B cell (primary cell): Measurements from ENCODE around the gene ELOVL6. TPM values are rescaled to one million over a fixed set of nuclear protein-coding genes. Genes with fewer than 3 reads are reported as not detected.

Experiments
- ATAC-seq: fragments of 200-7000 bp; cut with Tn5 transposase; one replicate; pipeline ENCODE4 v1.10.0; 2021; ENCODE audit warnings: low read depth, mild to moderate bottlenecking, moderate number of reproducible peaks, moderate library complexity
- CTCF ChIA-PET: fragments of 350-600 bp; sonication (Branson Sonifier 250); formaldehyde crosslinking; loops from one replicate; lab custom pipeline; 2021; ENCODE audit warnings: antibody characterized with exemption, inconsistent platforms; lab: Charles Lee
- POLR2A ChIA-PET: fragments of 350-600 bp; sonication (Branson Sonifier 250); formaldehyde crosslinking; loops from one replicate; lab custom pipeline; 2021; ENCODE audit warnings: antibody characterized with exemption; lab: Charles Lee
- DNase-seq: peaks from one replicate; pipeline ENCODE4 v3.0.0; 2013
- H2AFZ ChIP-seq: 2 replicates; pipeline ENCODE4 v1.6.1; 2012; ENCODE audit warnings: mild to moderate bottlenecking, low read depth, low read length; ENCODE audit not compliant: insufficient read depth, poor library complexity, severe bottlenecking
- H3K27ac ChIP-seq, 2 donors: 1 replicate in 1 of 2; 2 replicates in 1 of 2; pipeline ENCODE4 v1.5.1; 2012 to 2013; ENCODE audit warnings: low read length in 2 of 2, mild to moderate bottlenecking in 2 of 2, moderate library complexity in 1 of 2
- H3K27me3 ChIP-seq, 4 experiments: fragments of 200-600 bp in 1 of 4; sonication (generic) in 1 of 4; replicated peaks in 1 of 4; 1 replicate in 2 of 4; 2 replicates in 2 of 4; pipeline versions ENCODE4 v1.6.1 to v1.7.0; 2013 to 2016; ENCODE audit warnings: low read length in 3 of 4, mild to moderate bottlenecking in 2 of 4, mixed read lengths in 1 of 4, moderate library complexity in 1 of 4; ENCODE audit not compliant: insufficient read depth in 4 of 4, control insufficient read depth in 3 of 4; ENCODE audit errors: control extremely low read depth in 1 of 4
- H3K36me3 ChIP-seq, 2 experiments: replicated peaks in 1 of 2; 1 replicate in 1 of 2; 2 replicates in 1 of 2; pipeline versions ENCODE4 v1.6.1 to v1.7.1; 2013; ENCODE audit warnings: low read length in 1 of 2; ENCODE audit not compliant: insufficient read depth in 2 of 2, control insufficient read depth in 1 of 2; ENCODE audit errors: control extremely low read depth in 1 of 2, extremely low read depth in 1 of 2
- H3K4me1 ChIP-seq, 2 donors: fragments of 200-600 bp in 1 of 2; sonication (generic) in 1 of 2; 1 replicate in 1 of 2; 2 replicates in 1 of 2; pipeline versions ENCODE4 v1.5.1 to v1.6.1; 2013 to 2017; ENCODE audit warnings: low read length in 2 of 2; ENCODE audit not compliant: control insufficient read depth in 2 of 2, insufficient read depth in 2 of 2
- H3K4me2 ChIP-seq: replicated peaks from 2 replicates; pipeline ENCODE3; 2012; ENCODE audit warnings: mild to moderate bottlenecking, low read depth, low read length; ENCODE audit not compliant: poor library complexity, severe bottlenecking
- H3K4me3 ChIP-seq, 5 experiments: fragments of 200-600 bp in 1 of 5; sonication (generic) in 1 of 5; 1 replicate in 3 of 5; 2 replicates in 2 of 5; pipeline versions ENCODE4 v1.5.1 to v1.7.0; 2011 to 2016; ENCODE audit warnings: low read length in 4 of 5, mild to moderate bottlenecking in 4 of 5, low read depth in 2 of 5, control low read depth in 1 of 5, moderate library complexity in 1 of 5; ENCODE audit not compliant: insufficient read depth in 1 of 5; ENCODE audit errors: control extremely low read depth in 1 of 5, extremely low read depth in 1 of 5
- H3K79me2 ChIP-seq: fragments of 200-600 bp; sonication (generic); one replicate; pipeline ENCODE4 v1.6.0; 2016; ENCODE audit warnings: low read length; ENCODE audit not compliant: control insufficient read depth, insufficient read depth
- H3K9ac ChIP-seq: fragments of 200-600 bp; sonication (generic); 2 replicates; pipeline ENCODE4 v1.6.1; 2017; ENCODE audit warnings: mild to moderate bottlenecking, low read length, moderate library complexity
- H3K9me3 ChIP-seq, 3 donors: one replicate each; pipeline versions ENCODE4 v1.6.1 to v1.7.1; 2013; ENCODE audit warnings: low read length in 2 of 3; ENCODE audit not compliant: control insufficient read depth in 2 of 3, insufficient read depth in 1 of 3; ENCODE audit errors: control extremely low read depth in 1 of 3
- H4K20me1 ChIP-seq: 2 replicates; pipeline ENCODE4 v1.6.0; 2012; ENCODE audit warnings: mild to moderate bottlenecking, low read length; ENCODE audit not compliant: insufficient read depth, control insufficient read depth, poor library complexity, severe bottlenecking
- H3K27ac Mint-ChIP-seq: one replicate; pipeline ENCODE4 v1.8.0; 2021; ENCODE audit warnings: mixed read lengths
- H3K27me3 Mint-ChIP-seq: one replicate; pipeline ENCODE4 v1.8.0; 2021; ENCODE audit warnings: mixed read lengths
- H3K4me1 Mint-ChIP-seq: one replicate; pipeline ENCODE4 v1.8.0; 2021; ENCODE audit warnings: mixed read lengths
- H3K4me3 Mint-ChIP-seq: one replicate; pipeline ENCODE4 v1.8.0; 2021; ENCODE audit warnings: mixed read lengths
- H3K9me3 Mint-ChIP-seq: one replicate; pipeline ENCODE4 v1.8.0; 2022; ENCODE audit warnings: mixed read lengths; ENCODE audit not compliant: insufficient read depth
- CTCF ChIP-seq: fragments of 200-600 bp; IDR thresholded peaks from one replicate; pipeline ENCODE4 v1.8.0; 2022; ENCODE audit warnings: antibody characterized with exemption, mild to moderate bottlenecking
- EZH2 ChIP-seq: IDR thresholded peaks from 2 replicates; pipeline ENCODE4 v1.6.1; 2012; ENCODE audit warnings: borderline replicate concordance, low read depth, mild to moderate bottlenecking, moderate library complexity, low read length; ENCODE audit not compliant: insufficient read depth, poor library complexity, severe bottlenecking
- WGBS: methylation state at CpG from one replicate; pipeline ENCODE4 v1.1.5; 2013; ENCODE audit warnings: missing lambda C conversion rate; ENCODE audit not compliant: insufficient coverage; 5-methylcytosine and 5-hydroxymethylcytosine counted together
- intact Hi-C: fragments of 100-400 bp; cut with micrococcal nuclease; formaldehyde crosslinking; loops from one replicate; pipeline ENCODE4 v1.10.0; 2022
- polyA plus RNA-seq: library from polyadenylated mRNA; depleted of rRNA; stranded (reverse); fragments of >200 nt; gene quantifications from 2 replicates; pipeline ENCODE4 v1.2.3, GENCODE V29; 2012
- total RNA-seq, 2 donors: library from RNA; stranded (reverse); fragments of 120-200 nt in 1 of 2; gene quantifications; 1 replicate in 1 of 2; 2 replicates in 1 of 2; pipeline versions ENCODE4 v1.2.3 to v1.2.4, GENCODE V29; 2013 to 2022

Gene ELOVL6
- total and polyA plus RNA-seq, 2 donors (not counting 1 experiment from before 2014, with no cell fraction given) = 0.10 to 0.22 TPM

GRCh38 chr4:110022457-110022856 is 176.0 kb downstream of the ELOVL6 start:
- Histone ChIP-seq H3K27ac (no peak overlapping the region), H3K4me1 (no peaks in the 10 kb centered on the region), H3K27me3 (peaks cover 0 to 2% (median 0%) of the 10 kb centered on the region in 4 experiments), H2AFZ (no peak overlapping the region), H3K9me3 (no peaks in the 10 kb centered on the region), H3K4me2 (no peak overlapping the region), H3K9ac (no peak overlapping the region), H3K4me3 (no peak overlapping the region), H3K36me3 (no peaks in the 10 kb centered on the region), H3K79me2 (no peaks in the 10 kb centered on the region), H4K20me1 (no peaks in the 10 kb centered on the region)
- WGBS = no CpG with 5 or more reads among the region's 4 CpGs
- H3K9me3 Mint-ChIP-seq = no peaks in the 10 kb centered on the region
- H3K4me1 Mint-ChIP-seq = no peaks in the 10 kb centered on the region
- no peak overlapping the region for H3K27ac Mint-ChIP-seq
- intact Hi-C loops = no loop called here
- CTCF ChIA-PET = interaction anchor here (0.7 to 1.3 kb wide), 2 partner anchors 13 to 26 kb away, joined by 3 to 4 read pairs; no protein-coding TSS in a partner anchor
- peaks cover 8% of the 10 kb centered on the region for H3K27me3 Mint-ChIP-seq
- H3K4me3 Mint-ChIP-seq = no peak overlapping the region
- TF ChIP-seq CTCF (no peak), EZH2 (no peak)
- ATAC-seq (no peak), DNase-seq (no peak)
- POLR2A ChIA-PET = no interaction called here

- H3K9ac ChIP-seq = no peak overlapping the region
- H3K4me1 ChIP-seq = no peaks in the 10 kb centered on the region
- 60% methylated on average over 1 of the region's 4 CpGs for WGBS
- peaks cover 0 to 2% (median 0%) of the 10 kb centered on the region in 4 experiments for H3K27me3 ChIP-seq
- no peak overlapping the region for H2AFZ ChIP-seq
- no peaks in the 10 kb centered on the region for H3K36me3 ChIP-seq
- ChIA-PET CTCF (interaction anchor here (0.8 to 1.5 kb wide), 5 partner anchors 15 to 496 kb away, joined by 3 to 4 read pairs (median 3); no protein-coding TSS in a partner anchor), POLR2A (no interaction called here)
- Mint-ChIP-seq H3K4me3 (no peak overlapping the region), H3K4me1 (no peaks in the 10 kb centered on the region), H3K27me3 (peaks cover 7% of the 10 kb centered on the region), H3K27ac (no peak overlapping the region), H3K9me3 (peaks cover 5% of the 10 kb centered on the region)
- DNase-seq = no peak
- H3K9me3 ChIP-seq = peaks cover 0 to 6% (median 0%) of the 10 kb centered on the region in 3 donors
- H3K4me2 ChIP-seq = no peak overlapping the region
- TF ChIP-seq EZH2 = no peak
- no peak for TF ChIP-seq CTCF
- H4K20me1 ChIP-seq = no peaks in the 10 kb centered on the region
- H3K4me3 ChIP-seq = no peak overlapping the region
- no peaks in the 10 kb centered on the region for H3K79me2 ChIP-seq
- intact Hi-C loops = no loop called here
- no peak for ATAC-seq
- no peak overlapping the region for H3K27ac ChIP-seq
Measured at GRCh38 chr4:110020646-110021443, 177.6 kb downstream of the ELOVL6 start.
